ENCODE results near the gene L3HYPDH. TPM values are rescaled to one million over a fixed set of nuclear protein-coding genes. Genes with fewer than 3 reads are reported as not detected.

The L3HYPDH gene
- total and polyA plus RNA-seq, 5 donors: 18.1 to 28.0 (median 22.3) TPM

GRCh38 chr14:59478540-59478939 lies 5.7 kb downstream of the L3HYPDH start:
- H3K27ac ChIP-seq (ENCODE audit: low read length): no peak overlapping the region
- WGBS: 88% methylated on average over 3 of the region's 3 CpGs
- H3K4me3 ChIP-seq (ENCODE audit: low read length): no peak overlapping the region
- no peaks in the 10 kb centered on the region for H3K9me3 ChIP-seq (ENCODE audit: control insufficient read depth, low read length)
- no peak for ATAC-seq
- no peaks in the 10 kb centered on the region for H3K27me3 ChIP-seq (ENCODE audit: control insufficient read depth, insufficient read depth)
- intact Hi-C loops (cut with DNase I): no loop called here
- DNase-seq: no peak
- H3K4me1 ChIP-seq (ENCODE audit: control insufficient read depth, insufficient read depth, low read length): peaks cover 8% of the 10 kb centered on the region

GRCh38 chr14:59475709-59476108 lies 8.5 kb downstream of the L3HYPDH start:
- WGBS: 62% methylated on average over 1 of the region's 1 CpG
- Histone ChIP-seq H3K9me3 (ENCODE audit: control insufficient read depth, low read length) (no peaks in the 10 kb centered on the region), H3K27ac (ENCODE audit: low read length) (no peak overlapping the region), H3K4me3 (ENCODE audit: low read length) (no peak overlapping the region), H3K27me3 (ENCODE audit: control insufficient read depth, insufficient read depth) (no peaks in the 10 kb centered on the region), H3K4me1 (ENCODE audit: control insufficient read depth, insufficient read depth, low read length) (peaks cover 2% of the 10 kb centered on the region)
- intact Hi-C loops (cut with DNase I): no loop called here
- no peak for DNase-seq
- ATAC-seq: peak; percentile 69 to 81

- intact Hi-C loops (cut with DNase I): no loop called here
- no peaks in the 10 kb centered on the region for H3K4me1 ChIP-seq (ENCODE audit: control insufficient read depth, insufficient read depth, low read length)
- WGBS: 35% methylated on average over 1 of the region's 1 CpG
- no peak overlapping the region for H3K4me3 ChIP-seq (ENCODE audit: low read length)
- H3K27me3 ChIP-seq (ENCODE audit: control insufficient read depth, insufficient read depth): no peaks in the 10 kb centered on the region
- H3K27ac ChIP-seq (ENCODE audit: low read length): peak overlapping the region; percentile 26
- DNase-seq (no peak), ATAC-seq (peak; percentile 41 to 51)
- H3K9me3 ChIP-seq (ENCODE audit: control insufficient read depth, low read length): no peaks in the 10 kb centered on the region
Measured at GRCh38 chr14:59474172-59474571, 10.0 kb downstream of the L3HYPDH start.

DNA sequence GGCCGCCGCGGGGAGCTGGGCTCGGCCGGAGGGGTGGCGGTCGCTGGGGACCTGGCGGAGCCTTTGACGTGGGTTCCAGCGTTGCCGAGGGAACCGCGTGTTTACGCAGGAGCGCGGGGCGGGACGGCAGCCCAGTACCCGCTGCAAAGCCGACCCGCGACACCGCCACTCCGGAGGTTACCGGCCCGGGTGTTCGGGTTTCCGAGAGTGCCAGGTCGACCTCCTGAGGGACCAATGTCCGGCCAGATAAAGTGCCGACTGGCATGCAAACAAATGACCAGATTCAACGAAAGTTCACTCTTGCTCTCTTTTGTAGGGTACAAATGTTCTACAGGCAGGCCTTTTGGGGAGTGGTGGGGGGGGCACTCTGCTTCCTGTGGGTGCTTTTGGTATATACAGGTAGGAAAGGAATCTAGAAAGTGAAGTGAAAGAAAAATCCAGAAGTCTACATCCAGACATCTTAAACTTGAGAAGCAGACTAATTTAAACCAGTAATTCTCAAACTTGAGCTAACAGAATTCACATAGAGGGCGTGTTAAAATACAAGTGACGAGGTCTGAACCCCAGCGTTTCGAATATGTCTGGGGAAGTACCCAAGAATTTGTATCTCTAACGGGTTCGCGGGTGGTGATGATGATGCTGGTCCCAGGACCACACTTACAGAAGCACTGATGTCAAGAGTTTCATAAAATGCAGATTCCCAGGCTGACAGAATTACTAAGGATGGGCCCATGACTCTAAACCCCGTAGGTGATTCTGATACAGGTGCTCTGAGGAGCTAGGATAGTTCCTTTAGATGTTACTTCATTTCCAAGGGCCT lies 18.7 kb downstream of the L3HYPDH start, which contains the start of gene GPR135:
Gene GPR135 (minus strand): TSS at position 65 of the 820 bp plus-strand sequence. CDS start 154 bp downstream, outside the sequence.
- DNase-seq: no peak
- WGBS: 19% methylated on average over 40 of the region's 40 CpGs
- intact Hi-C loops (cut with DNase I): no loop called here

GRCh38 chr14:59464486-59465315 lies 19.5 kb downstream of the L3HYPDH start:
- no peak overlapping the region for H3K27ac ChIP-seq (ENCODE audit: low read length)
- under 1% methylated on average over 105 of the region's 105 CpGs for WGBS
- DNase-seq (peak; percentile 79 to 92 (median 88)), ATAC-seq (peak; percentile 85 to 88)
- no peaks in the 10 kb centered on the region for H3K27me3 ChIP-seq (ENCODE audit: control insufficient read depth, insufficient read depth)
- intact Hi-C loops (cut with DNase I): no loop called here
- H3K9me3 ChIP-seq (ENCODE audit: control insufficient read depth, low read length): no peaks in the 10 kb centered on the region
- H3K4me1 ChIP-seq (ENCODE audit: control insufficient read depth, insufficient read depth, low read length): no peaks in the 10 kb centered on the region
- H3K4me3 ChIP-seq (ENCODE audit: low read length): peak overlapping the region; percentile 47

More for the DNA sequence above, 18.7 kb downstream of the L3HYPDH start, which contains the start of gene GPR135:
- Histone ChIP-seq H3K4me1 (ENCODE audit: control insufficient read depth, insufficient read depth, low read length) (no peaks in the 10 kb centered on the region), H3K9me3 (ENCODE audit: control insufficient read depth, low read length) (no peaks in the 10 kb centered on the region), H3K27me3 (ENCODE audit: control insufficient read depth, insufficient read depth) (no peaks in the 10 kb centered on the region), H3K27ac (ENCODE audit: low read length) (no peak within 1 kb of the TSS), H3K4me3 (ENCODE audit: low read length) (peak within 1 kb of the TSS; percentile 47)
- peak; percentile 67 to 72 for ATAC-seq

DNA sequence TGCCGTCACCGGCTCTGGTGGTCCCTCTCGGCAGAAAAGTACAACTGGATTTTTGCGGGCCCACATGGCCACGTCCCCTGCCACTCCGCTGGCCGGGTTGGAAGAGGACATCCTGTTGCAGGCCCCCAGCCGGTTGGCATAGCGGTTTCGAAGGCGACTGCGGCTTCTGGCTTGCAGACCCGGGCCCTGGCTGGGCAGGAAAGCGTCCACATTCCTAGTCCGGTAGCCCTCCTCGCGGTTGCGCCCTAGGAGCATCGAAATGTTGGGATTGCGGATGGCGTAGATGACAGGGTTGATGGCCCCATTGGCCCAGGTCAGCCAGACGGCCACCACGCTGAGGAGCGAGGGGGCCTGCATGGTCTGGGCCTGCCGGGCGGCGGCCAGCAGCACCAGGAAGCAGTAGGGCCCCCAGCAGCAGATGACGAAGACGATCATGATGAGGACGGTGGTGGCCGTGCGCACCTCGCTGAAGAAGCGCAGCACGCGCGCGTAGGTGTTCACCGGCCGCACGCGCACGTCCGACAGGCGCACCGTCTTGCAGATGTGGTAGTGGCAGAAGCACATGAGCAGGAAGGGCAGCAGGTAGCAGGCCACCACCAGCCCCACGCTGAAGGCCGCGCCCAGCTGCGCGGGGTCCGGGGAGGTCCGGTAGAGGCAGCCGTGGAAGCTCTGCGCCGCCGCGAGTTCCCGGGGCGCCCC lies 20.3 kb downstream of the L3HYPDH start:
- WGBS: 35% methylated on average over 60 of the region's 60 CpGs
- intact Hi-C loops (cut with DNase I): no loop called here
- H3K27me3 ChIP-seq (ENCODE audit: control insufficient read depth, insufficient read depth): no peaks in the 10 kb centered on the region

DNA sequence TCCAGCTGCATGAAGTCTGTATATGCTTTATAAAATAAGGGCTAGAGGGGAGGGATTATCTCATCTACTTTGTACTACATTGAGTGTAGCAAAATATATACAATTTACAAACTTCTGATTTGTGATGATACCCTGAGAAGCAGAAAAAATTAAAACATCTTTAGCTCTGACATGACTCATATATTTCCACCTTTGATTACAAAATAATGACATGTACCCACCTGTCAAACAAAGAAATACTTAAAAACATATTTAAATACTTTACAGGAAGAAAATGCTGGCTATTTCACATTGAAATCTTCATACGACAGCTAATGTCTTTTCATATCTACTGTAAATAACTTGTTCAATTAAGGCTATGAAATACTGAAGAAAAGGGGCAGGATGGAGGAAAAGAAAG lies 22.3 kb downstream of the L3HYPDH start:
- Histone ChIP-seq H3K9me3 (ENCODE audit: control insufficient read depth, low read length) (no peaks in the 10 kb centered on the region), H3K27me3 (ENCODE audit: control insufficient read depth, insufficient read depth) (no peaks in the 10 kb centered on the region), H3K4me1 (ENCODE audit: control insufficient read depth, insufficient read depth, low read length) (no peaks in the 10 kb centered on the region), H3K4me3 (ENCODE audit: low read length) (no peak overlapping the region), H3K27ac (ENCODE audit: low read length) (no peak overlapping the region)
- 95% methylated on average over 1 of the region's 1 CpG for WGBS
- intact Hi-C loops (cut with DNase I): no loop called here
- ATAC-seq (no peak), DNase-seq (no peak)

More for the DNA sequence above, 20.3 kb downstream of the L3HYPDH start:
- Histone ChIP-seq H3K4me1 (ENCODE audit: control insufficient read depth, insufficient read depth, low read length) (no peaks in the 10 kb centered on the region), H3K4me3 (ENCODE audit: low read length) (peak overlapping the region; percentile 47), H3K9me3 (ENCODE audit: control insufficient read depth, low read length) (no peaks in the 10 kb centered on the region), H3K27ac (ENCODE audit: low read length) (no peak overlapping the region)
- ATAC-seq: peak; percentile 3 to 15
- DNase-seq: peak in 2 of 3 donors; percentile 63 to 74

DNA sequence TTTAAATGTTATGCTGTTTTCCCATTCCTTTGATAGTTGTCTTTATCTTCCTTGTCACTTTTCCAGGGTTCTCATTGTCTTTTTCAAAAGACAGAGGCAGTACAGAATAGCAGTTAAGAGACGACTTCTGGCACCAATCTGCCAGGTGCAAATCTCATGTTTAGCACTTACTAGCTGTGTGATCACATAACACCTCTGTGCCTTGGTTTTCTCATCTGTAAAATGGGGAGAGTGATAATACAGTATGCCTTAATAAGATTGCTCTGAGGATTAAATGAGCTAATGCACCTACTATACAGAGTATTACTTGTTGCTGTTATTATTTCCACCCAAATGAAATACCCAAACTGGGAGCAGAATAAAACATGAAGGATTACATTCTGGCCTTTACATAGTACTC lies 23.8 kb downstream of the L3HYPDH start:
- no peak overlapping the region for H3K27ac ChIP-seq (ENCODE audit: low read length)
- WGBS: 93% methylated on average over 1 of the region's 1 CpG
- no peaks in the 10 kb centered on the region for H3K4me1 ChIP-seq (ENCODE audit: control insufficient read depth, insufficient read depth, low read length)
- H3K9me3 ChIP-seq (ENCODE audit: control insufficient read depth, low read length): no peaks in the 10 kb centered on the region
- DNase-seq: no peak
- H3K27me3 ChIP-seq (ENCODE audit: control insufficient read depth, insufficient read depth): no peaks in the 10 kb centered on the region
- ATAC-seq: no peak
- no peak overlapping the region for H3K4me3 ChIP-seq (ENCODE audit: low read length)
- intact Hi-C loops (cut with DNase I): no loop called here

GRCh38 chr14:59458486-59458885 lies 25.7 kb downstream of the L3HYPDH start:
- Histone ChIP-seq H3K27me3 (ENCODE audit: control insufficient read depth, insufficient read depth) (no peaks in the 10 kb centered on the region), H3K4me1 (ENCODE audit: control insufficient read depth, insufficient read depth, low read length) (no peaks in the 10 kb centered on the region), H3K27ac (ENCODE audit: low read length) (no peak overlapping the region), H3K9me3 (ENCODE audit: control insufficient read depth, low read length) (no peaks in the 10 kb centered on the region), H3K4me3 (ENCODE audit: low read length) (no peak overlapping the region)
- ATAC-seq: no peak
- DNase-seq: no peak
- WGBS: 93% methylated on average over 2 of the region's 2 CpGs
- intact Hi-C loops (cut with DNase I): no loop called here

DNA sequence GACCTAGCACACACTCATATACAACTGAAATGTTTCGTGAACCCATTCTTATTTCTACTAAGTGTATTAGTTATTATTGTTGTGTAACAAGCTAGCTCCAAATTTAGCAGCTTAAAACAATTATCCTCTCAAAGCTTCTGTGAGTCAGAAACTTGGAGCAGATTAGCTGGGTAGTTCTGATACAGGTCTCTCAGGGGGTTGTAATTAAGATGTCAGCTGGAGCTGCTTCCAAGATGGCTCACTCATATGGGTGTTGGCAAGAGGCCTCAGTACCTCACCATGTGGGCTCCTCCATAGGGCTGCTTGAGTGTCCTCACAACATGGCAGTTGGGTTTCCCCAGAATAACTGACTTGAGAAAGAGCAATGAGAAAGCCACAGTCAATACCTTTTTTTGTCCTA lies 28.8 kb downstream of the L3HYPDH start:
- WGBS: 89% methylated on average over 1 of the region's 1 CpG
- intact Hi-C loops (cut with DNase I): no loop called here
- ATAC-seq: peak in 1 of 2 donors; percentile 78
- Histone ChIP-seq H3K27me3 (ENCODE audit: control insufficient read depth, insufficient read depth) (no peaks in the 10 kb centered on the region), H3K27ac (ENCODE audit: low read length) (no peak overlapping the region), H3K4me3 (ENCODE audit: low read length) (no peak overlapping the region), H3K4me1 (ENCODE audit: control insufficient read depth, insufficient read depth, low read length) (no peaks in the 10 kb centered on the region), H3K9me3 (ENCODE audit: control insufficient read depth, low read length) (no peaks in the 10 kb centered on the region)
- DNase-seq: no peak
